ENCODE results near the gene PROK2. TPM values are rescaled to one million over a fixed set of nuclear protein-coding genes. Genes with fewer than 3 reads are reported as not detected.

Gene PROK2
- total RNA-seq, 3 donors from 2014 or later: 0.46 TPM; not detected in 2

GRCh38 chr3:71786551-71786950 lies 1.6 kb upstream of the PROK2 start:
- Histone ChIP-seq H3K4me1 (ENCODE audit: low read depth) (peaks cover 8% of the 10 kb centered on the region), H3K4me3 (no peak overlapping the region), H3K36me3 (ENCODE audit: low read depth) (no peaks in the 10 kb centered on the region), H3K9me3 (no peaks in the 10 kb centered on the region)
- no peak for DNase-seq
- no peak for TF ChIP-seq CTCF (IDR thresholded peaks at IDR 0.05)
- intact Hi-C loops (cut with DNase I, micrococcal nuclease): no loop called here
- no peak for ATAC-seq

DNA sequence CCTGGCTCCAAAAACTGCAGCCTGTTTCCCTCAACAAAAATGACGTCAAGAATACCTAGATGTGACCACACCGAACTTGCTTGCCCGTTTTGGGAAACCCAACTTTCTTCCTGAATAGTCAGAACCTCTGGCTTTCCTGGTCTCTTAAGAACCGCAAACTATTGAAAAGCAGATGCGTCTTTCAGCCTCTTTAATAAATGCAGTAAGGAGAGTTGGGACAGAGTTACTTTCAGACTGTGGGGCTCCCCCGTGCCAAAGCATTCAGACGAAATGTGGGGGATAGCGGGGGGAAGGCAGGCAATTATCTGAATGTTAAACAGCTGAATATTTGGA lies 1.2 kb upstream of the PROK2 start:
- Histone ChIP-seq H3K4me3 (no peak overlapping the region), H3K9me3 (no peaks in the 10 kb centered on the region), H3K36me3 (ENCODE audit: low read depth) (no peaks in the 10 kb centered on the region), H3K4me1 (ENCODE audit: low read depth) (peaks cover 8% of the 10 kb centered on the region)
- TF ChIP-seq CTCF (IDR thresholded peaks at IDR 0.05): no peak
- ATAC-seq: no peak
- DNase-seq: no peak
- intact Hi-C loops (cut with DNase I, micrococcal nuclease): no loop called here

DNA sequence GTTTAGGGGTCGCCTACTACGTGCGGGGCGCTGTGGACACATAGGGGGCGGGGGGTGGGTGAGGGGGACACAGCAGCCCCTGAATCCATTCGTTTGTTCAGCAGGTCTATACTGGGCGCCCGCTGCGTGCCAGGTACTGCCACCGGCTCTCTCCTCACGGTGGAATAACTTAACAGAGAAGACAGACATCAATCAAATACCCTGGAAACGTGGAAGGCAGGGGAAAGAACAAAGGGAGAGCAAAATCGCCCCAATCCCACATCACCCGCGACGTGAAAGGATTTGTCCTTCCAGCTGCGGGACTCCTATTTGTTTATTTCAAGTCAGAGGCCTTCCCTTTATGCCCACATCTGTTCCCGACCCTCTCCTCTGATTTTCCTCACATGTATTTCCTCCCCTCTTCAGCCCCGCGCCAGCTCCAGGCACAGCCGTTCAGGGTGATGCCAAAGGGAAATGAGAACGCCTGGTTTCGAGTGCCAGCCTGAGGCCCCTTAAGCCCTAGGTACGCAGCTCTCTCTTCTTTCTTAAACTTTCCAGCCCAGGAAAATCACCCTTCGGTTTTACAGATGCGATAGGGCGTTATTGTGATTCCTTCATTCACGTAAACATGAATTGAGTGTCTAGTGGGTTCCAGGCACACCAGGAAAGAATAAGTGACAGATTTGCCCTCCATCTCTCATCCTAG lies 726 bp upstream of the PROK2 start:
- Histone ChIP-seq H3K4me1 (ENCODE audit: low read depth) (peaks cover 8% of the 10 kb centered on the region), H3K4me3 (no peak overlapping the region), H3K9me3 (no peaks in the 10 kb centered on the region), H3K36me3 (ENCODE audit: low read depth) (no peaks in the 10 kb centered on the region)
- ATAC-seq (no peak), DNase-seq (no peak)
- intact Hi-C loops (cut with DNase I, micrococcal nuclease): no loop called here
- TF ChIP-seq CTCF (IDR thresholded peaks at IDR 0.05): no peak

- intact Hi-C loops (cut with DNase I, micrococcal nuclease): no loop called here
- Histone ChIP-seq H3K4me1 (ENCODE audit: low read depth) (peaks cover 8% of the 10 kb centered on the region), H3K9me3 (no peaks in the 10 kb centered on the region), H3K4me3 (no peak overlapping the region), H3K36me3 (ENCODE audit: low read depth) (no peaks in the 10 kb centered on the region)
- DNase-seq (no peak), ATAC-seq (no peak)
- no peak for TF ChIP-seq CTCF (IDR thresholded peaks at IDR 0.05)
These were observed 591 bp downstream of the PROK2 start for GRCh38 chr3:71784201-71784913.

GRCh38 chr3:71783152-71783551 lies 1.8 kb downstream of the PROK2 start:
- no peaks in the 10 kb centered on the region for H3K36me3 ChIP-seq (ENCODE audit: low read depth)
- no peak for TF ChIP-seq CTCF (IDR thresholded peaks at IDR 0.05)
- H3K9me3 ChIP-seq: no peaks in the 10 kb centered on the region
- no peak overlapping the region for H3K4me3 ChIP-seq
- intact Hi-C loops (cut with DNase I, micrococcal nuclease): no loop called here
- no peak for ATAC-seq
- DNase-seq: no peak
- H3K4me1 ChIP-seq (ENCODE audit: low read depth): peaks cover 8% of the 10 kb centered on the region
